ENCODE results near the gene TMEM176A.

GRCh38 chr7:150850273-150850672 is 49.7 kb downstream of the TMEM176A start:
- TF ChIP-seq CEBPB (IDR thresholded peaks at IDR 0.05) (no peak), YY1 (IDR thresholded peaks at IDR 0.05; ENCODE audit: low read depth) (no peak), USF1 (IDR thresholded peaks at IDR 0.05) (no peak), EGR1 (IDR thresholded peaks at IDR 0.05) (no peak), ZBTB7A (IDR thresholded peaks at IDR 0.05; ENCODE audit: low read depth) (no peak), MAX (IDR thresholded peaks at IDR 0.05) (no peak), TAF1 (IDR thresholded peaks at IDR 0.05; ENCODE audit: low read depth) (no peak)
